ENCODE data around the gene FGD3.

FGD3 gene

GRCh38 chr9:93030642-93031628, 83.6 kb downstream of the FGD3 start:
- no peak overlapping the region for H3K4me3 ChIP-seq (replicated peaks; ENCODE audit: low read depth, low read length)
- DNase-seq (ENCODE audit: low read depth), result no peak
- TF ChIP-seq CTCF (IDR thresholded peaks at IDR 0.05; ENCODE audit: low read length, missing control alignments), result no peak

GRCh38 chr9:93031629-93032430, 84.5 kb downstream of the FGD3 start:
- TF ChIP-seq CTCF (IDR thresholded peaks at IDR 0.05; ENCODE audit: low read length, missing control alignments), result no peak
- H3K4me3 ChIP-seq (replicated peaks; ENCODE audit: low read depth, low read length), result no peak overlapping the region
- no peak for DNase-seq (ENCODE audit: low read depth)

GRCh38 chr9:93032545-93032944, 85.2 kb downstream of the FGD3 start:
- DNase-seq (ENCODE audit: low read depth), result no peak
- no peak overlapping the region for H3K4me3 ChIP-seq (replicated peaks; ENCODE audit: low read depth, low read length)
- no peak for TF ChIP-seq CTCF (IDR thresholded peaks at IDR 0.05; ENCODE audit: low read length, missing control alignments)

DNA sequence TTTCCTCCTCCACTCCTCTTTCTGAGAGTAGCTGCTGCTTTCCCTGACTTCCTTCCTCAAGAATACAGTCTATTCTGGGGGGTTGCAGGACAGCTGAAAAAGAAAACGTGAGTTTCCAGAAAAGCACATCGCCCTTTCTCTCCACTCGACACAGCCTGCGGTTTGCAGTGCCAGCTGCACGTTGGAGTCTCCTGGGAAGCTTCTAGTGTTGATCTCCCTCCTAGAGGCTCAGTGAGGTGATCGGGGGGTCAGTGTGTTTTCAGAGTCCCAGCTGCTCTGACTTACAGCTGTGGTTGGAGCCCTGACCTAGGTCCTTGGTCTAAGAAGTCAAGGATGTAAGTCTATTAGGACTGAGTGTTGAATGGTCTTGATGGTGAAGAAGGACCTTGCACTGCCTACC, 86.2 kb downstream of the FGD3 start:
- no peak overlapping the region for H3K4me3 ChIP-seq (replicated peaks; ENCODE audit: low read depth, low read length)
- no peak for DNase-seq (ENCODE audit: low read depth)
- no peak for TF ChIP-seq CTCF (IDR thresholded peaks at IDR 0.05; ENCODE audit: low read length, missing control alignments)

GRCh38 chr9:93035106-93035660, 87.9 kb downstream of the FGD3 start:
- no peak for TF ChIP-seq CTCF (IDR thresholded peaks at IDR 0.05; ENCODE audit: low read length, missing control alignments)
- H3K4me3 ChIP-seq (replicated peaks; ENCODE audit: low read depth, low read length), result no peak overlapping the region
- DNase-seq (ENCODE audit: low read depth), result no peak

- TF ChIP-seq CTCF (IDR thresholded peaks at IDR 0.05; ENCODE audit: low read length, missing control alignments), result no peak
- DNase-seq (ENCODE audit: low read depth), result no peak
- H3K4me3 ChIP-seq (replicated peaks; ENCODE audit: low read depth, low read length), result no peak overlapping the region
Measured at GRCh38 chr9:93035821-93036351, 88.6 kb downstream of the FGD3 start.
